ENCODE results near the gene CAPS2.

- no peak for TF ChIP-seq POLR2A (IDR thresholded peaks at IDR 0.05; ENCODE audit: low read length)
- no peak for TF ChIP-seq GATA1 (IDR thresholded peaks at IDR 0.05; ENCODE audit: low read depth, low read length)
Observed at GRCh38 chr12:75360920-75361319, 30.8 kb upstream of the CAPS2 start.
